Dendritic cell treated with granulocyte-macrophage colony-stimulating factor and Interleukin-4, amounts not matched to agents 40 ng/mL and 50 ng/mL, for 4 days (primary cell): ENCODE data around the gene TTC31.
A peak's percentile ranks its signal among the peaks of the same experiment; 100 is the strongest.

ENCODE experiments used
- H3K27ac Mint-ChIP-seq: one replicate; pipeline ENCODE4 v1.8.0; 2022; ENCODE audit warnings: mild to moderate bottlenecking, mixed read lengths
- H3K27me3 Mint-ChIP-seq: one replicate; pipeline ENCODE4 v1.8.0; 2022; ENCODE audit warnings: mild to moderate bottlenecking, mixed read lengths
- H3K36me3 Mint-ChIP-seq: one replicate; pipeline ENCODE4 v1.8.0; 2022; ENCODE audit warnings: low read depth, mixed read lengths
- H3K4me1 Mint-ChIP-seq: one replicate; pipeline ENCODE4 v1.8.0; 2022; ENCODE audit warnings: low read depth, mixed read lengths
- H3K4me3 Mint-ChIP-seq: one replicate; pipeline ENCODE4 v1.8.0; 2022; ENCODE audit warnings: mild to moderate bottlenecking, moderate library complexity, mixed read lengths
- H3K9me3 Mint-ChIP-seq: one replicate; pipeline ENCODE4 v1.8.0; 2022; ENCODE audit warnings: mixed read lengths
- intact Hi-C: fragments of 100-400 bp; cut with micrococcal nuclease; formaldehyde crosslinking; loops from one replicate; pipeline ENCODE4 v1.15.0; 2022

The TTC31 gene

DNA sequence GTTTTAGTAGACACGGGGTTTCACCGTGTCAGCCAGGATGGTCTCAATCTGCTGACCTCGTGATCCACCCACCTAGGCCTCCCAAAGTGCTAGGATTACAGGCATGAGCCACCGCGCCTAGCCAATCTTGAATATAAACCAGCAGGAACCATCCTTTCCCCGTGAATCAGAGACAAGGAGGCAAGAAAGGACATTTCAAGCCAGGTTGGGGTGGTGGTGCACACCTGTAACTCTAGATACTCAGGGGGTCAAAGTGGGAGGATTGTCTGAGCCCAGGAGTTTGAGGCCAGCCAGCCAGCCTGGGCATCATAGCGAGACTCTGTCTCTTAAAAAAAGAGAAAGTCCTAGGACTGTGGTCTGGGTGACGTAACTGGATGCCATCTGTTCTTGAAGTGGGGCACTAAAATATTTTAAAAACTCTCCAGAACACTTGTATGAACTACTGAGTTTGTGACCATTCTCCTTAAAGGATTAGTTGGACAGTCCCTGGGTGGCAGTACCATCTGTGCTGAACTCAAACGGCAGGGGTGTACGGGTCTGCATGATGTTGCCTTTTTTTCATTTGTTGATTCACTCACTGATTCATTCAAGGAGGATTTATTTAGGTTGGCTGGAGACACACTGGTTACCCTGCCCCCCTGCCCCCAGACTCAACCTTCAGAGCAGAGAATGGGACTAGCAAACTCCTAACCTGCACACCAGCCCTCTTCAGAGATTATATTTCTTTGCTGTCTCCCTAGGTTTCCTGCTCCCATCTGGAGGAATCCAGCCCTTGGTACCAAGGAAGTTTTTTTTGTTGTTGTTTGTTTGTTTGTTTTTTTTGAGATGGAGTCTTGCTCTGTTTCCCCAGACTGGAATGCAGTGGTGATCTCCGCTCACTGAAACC is 28.5 kb downstream of the TTC31 start:
- Mint-ChIP-seq H3K9me3 (no peaks in the 10 kb centered on the region), H3K4me3 (no peak overlapping the region), H3K4me1 (peaks cover 36% of the 10 kb centered on the region), H3K27ac (no peak overlapping the region), H3K36me3 (peaks cover 17% of the 10 kb centered on the region), H3K27me3 (peaks cover 75% of the 10 kb centered on the region)
- intact Hi-C loops, result no loop called here

DNA sequence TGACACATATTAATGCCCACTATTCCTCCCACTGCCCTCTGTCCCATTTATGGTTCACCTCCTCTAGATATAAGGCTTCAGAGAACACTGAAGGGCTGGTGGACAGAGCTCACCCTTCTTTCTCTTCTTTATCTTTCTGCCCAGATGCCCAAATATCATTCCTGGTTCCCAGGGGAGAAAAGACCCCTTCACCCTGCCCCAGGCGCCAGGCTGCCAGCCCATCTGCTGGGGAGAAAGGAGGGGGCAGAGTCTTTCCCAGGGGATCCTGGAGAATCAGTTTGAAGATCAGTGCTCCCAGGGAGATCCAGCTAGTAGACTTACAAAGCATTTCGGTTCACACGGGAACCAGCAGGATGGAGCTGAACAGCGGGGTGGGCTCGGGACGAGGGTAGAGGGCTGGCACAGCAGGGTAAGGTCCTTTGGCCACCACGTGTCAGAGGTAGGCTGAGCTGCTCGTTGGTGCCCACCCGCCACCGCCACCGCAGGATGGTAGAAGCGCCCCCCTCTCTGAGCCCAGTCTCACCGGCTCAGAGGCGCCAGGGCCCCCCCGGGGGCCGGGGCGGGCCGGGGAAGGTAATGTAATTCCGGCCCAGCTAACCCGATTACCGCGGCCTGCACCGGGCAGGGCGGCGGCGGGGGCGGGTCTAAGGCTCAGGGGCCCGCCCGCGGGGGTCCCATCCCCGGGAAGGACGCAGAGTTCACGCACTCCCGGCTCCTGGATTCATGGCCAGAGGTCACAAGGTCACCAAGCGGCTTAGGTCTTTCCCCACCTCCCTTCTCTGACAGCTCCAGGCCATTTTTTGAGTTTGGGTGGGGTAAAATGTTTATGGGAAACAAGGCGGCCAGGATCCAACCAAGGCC is 30.1 kb downstream of the TTC31 start:
- H3K36me3 Mint-ChIP-seq, result peaks cover under 1% of the 10 kb centered on the region
- no peak overlapping the region for H3K4me3 Mint-ChIP-seq
- no peaks in the 10 kb centered on the region for H3K9me3 Mint-ChIP-seq
- no peak overlapping the region for H3K27ac Mint-ChIP-seq
- H3K4me1 Mint-ChIP-seq, result peaks cover 40% of the 10 kb centered on the region
- intact Hi-C loops, result no loop called here
- peaks cover 90% of the 10 kb centered on the region for H3K27me3 Mint-ChIP-seq

- Mint-ChIP-seq H3K4me1 (peaks cover 33% of the 10 kb centered on the region), H3K36me3 (no peaks in the 10 kb centered on the region), H3K27me3 (peaks cover 90% of the 10 kb centered on the region), H3K4me3 (no peak overlapping the region), H3K9me3 (no peaks in the 10 kb centered on the region), H3K27ac (no peak overlapping the region)
- intact Hi-C loops, result no loop called here
Observed at GRCh38 chr2:74513605-74514367, 30.9 kb downstream of the TTC31 start.

DNA sequence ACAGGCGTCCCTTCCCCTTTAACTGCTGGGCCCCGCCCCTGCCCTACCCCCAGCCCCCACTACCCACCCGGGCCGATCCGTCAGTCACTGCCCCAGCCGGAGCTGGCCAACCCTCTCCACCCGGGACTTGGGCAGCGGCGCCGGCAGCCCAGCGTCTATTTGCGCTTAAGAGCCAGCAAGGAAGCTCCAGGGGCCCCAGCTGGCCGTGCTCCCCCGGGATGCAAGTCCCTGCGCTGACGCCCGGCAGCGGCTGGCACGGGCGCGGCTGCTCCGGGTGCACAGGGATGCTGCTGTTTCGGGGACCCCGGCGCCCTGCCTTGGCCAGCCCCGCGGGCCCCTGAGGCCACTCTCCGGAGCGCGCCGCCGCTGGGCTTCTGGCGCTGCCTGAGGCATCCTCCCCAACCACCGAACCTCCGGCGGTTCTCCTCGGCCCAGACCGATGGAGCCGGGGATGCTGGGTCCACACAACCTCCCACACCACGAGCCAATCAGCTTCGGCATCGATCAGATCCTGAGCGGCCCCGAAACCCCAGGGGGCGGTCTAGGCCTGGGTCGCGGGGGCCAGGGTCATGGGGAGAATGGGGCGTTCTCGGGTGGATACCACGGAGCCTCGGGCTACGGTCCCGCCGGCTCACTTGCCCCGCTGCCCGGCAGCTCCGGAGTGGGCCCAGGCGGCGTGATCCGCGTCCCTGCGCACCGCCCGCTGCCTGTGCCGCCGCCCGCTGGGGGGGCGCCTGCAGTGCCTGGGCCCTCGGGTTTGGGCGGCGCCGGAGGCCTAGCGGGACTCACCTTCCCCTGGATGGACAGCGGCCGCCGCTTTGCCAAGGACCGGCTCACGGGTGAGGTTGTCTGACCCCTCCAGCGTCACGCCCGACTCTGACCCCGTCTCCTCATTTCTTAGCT is 31.7 kb downstream of the TTC31 start, which contains the start of gene TLX2:
Gene TLX2 (plus strand): TSS at position 83 of the 903 bp plus-strand sequence. CDS start 357 bp downstream, at position 440.
- Mint-ChIP-seq H3K36me3 (no peaks in the 10 kb centered on the region), H3K9me3 (no peaks in the 10 kb centered on the region), H3K27ac (no peak within 1 kb of the TSS), H3K4me3 (peak within 1 kb of the TSS; percentile 72), H3K4me1 (peaks cover 33% of the 10 kb centered on the region), H3K27me3 (peaks cover 95% of the 10 kb centered on the region)
- intact Hi-C loops, result no loop called here

- Mint-ChIP-seq H3K36me3 (no peaks in the 10 kb centered on the region), H3K4me3 (peak overlapping the region; percentile 72), H3K27ac (no peak overlapping the region), H3K9me3 (no peaks in the 10 kb centered on the region), H3K27me3 (peaks cover 95% of the 10 kb centered on the region), H3K4me1 (peaks cover 33% of the 10 kb centered on the region)
- intact Hi-C loops, result no loop called here
Observed at GRCh38 chr2:74515271-74515980, 32.5 kb downstream of the TTC31 start.

GRCh38 chr2:74515981-74516633 is 33.2 kb downstream of the TTC31 start:
- peaks cover 94% of the 10 kb centered on the region for H3K27me3 Mint-ChIP-seq
- no peaks in the 10 kb centered on the region for H3K36me3 Mint-ChIP-seq
- intact Hi-C loops, result no loop called here
- no peak overlapping the region for H3K27ac Mint-ChIP-seq
- peaks cover 33% of the 10 kb centered on the region for H3K4me1 Mint-ChIP-seq
- no peaks in the 10 kb centered on the region for H3K9me3 Mint-ChIP-seq
- H3K4me3 Mint-ChIP-seq, result peak overlapping the region; percentile 72

DNA sequence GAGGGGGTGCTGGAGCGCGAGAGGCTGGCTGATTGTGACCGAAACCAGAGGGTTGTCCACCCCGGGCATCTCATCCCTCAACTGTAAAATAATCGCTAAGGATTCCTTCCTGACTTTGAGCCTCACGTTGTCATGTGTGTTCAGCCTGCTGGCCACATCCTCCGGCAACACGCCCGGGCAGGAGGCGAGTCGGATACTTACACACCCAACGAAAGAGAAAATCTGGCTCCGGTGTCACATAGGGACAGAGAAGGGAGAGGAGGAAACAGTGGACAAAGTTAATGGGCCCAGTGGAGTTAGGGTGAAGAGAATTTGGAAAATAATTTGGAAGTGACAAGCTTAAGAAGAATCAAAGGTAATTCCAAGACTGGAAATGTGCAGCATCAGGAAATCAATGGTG is 33.8 kb downstream of the TTC31 start:
- peak overlapping the region; percentile 72 for H3K4me3 Mint-ChIP-seq
- intact Hi-C loops, result no loop called here
- H3K36me3 Mint-ChIP-seq, result no peaks in the 10 kb centered on the region
- peaks cover 94% of the 10 kb centered on the region for H3K27me3 Mint-ChIP-seq
- H3K4me1 Mint-ChIP-seq, result peaks cover 33% of the 10 kb centered on the region
- no peaks in the 10 kb centered on the region for H3K9me3 Mint-ChIP-seq
- no peak overlapping the region for H3K27ac Mint-ChIP-seq

- Mint-ChIP-seq H3K4me1 (peaks cover 21% of the 10 kb centered on the region), H3K9me3 (no peaks in the 10 kb centered on the region), H3K4me3 (no peak overlapping the region), H3K36me3 (peaks cover 16% of the 10 kb centered on the region), H3K27me3 (peaks cover 49% of the 10 kb centered on the region), H3K27ac (no peak overlapping the region)
- intact Hi-C loops, result no loop called here
Observed at GRCh38 chr2:74522516-74522915, 39.6 kb downstream of the TTC31 start.

GRCh38 chr2:74524005-74524404 is 41.1 kb downstream of the TTC31 start:
- Mint-ChIP-seq H3K9me3 (no peaks in the 10 kb centered on the region), H3K4me3 (no peak overlapping the region), H3K27me3 (peaks cover 34% of the 10 kb centered on the region), H3K27ac (no peak overlapping the region), H3K36me3 (peaks cover 31% of the 10 kb centered on the region), H3K4me1 (peaks cover 30% of the 10 kb centered on the region)
- intact Hi-C loops, result no loop called here

DNA sequence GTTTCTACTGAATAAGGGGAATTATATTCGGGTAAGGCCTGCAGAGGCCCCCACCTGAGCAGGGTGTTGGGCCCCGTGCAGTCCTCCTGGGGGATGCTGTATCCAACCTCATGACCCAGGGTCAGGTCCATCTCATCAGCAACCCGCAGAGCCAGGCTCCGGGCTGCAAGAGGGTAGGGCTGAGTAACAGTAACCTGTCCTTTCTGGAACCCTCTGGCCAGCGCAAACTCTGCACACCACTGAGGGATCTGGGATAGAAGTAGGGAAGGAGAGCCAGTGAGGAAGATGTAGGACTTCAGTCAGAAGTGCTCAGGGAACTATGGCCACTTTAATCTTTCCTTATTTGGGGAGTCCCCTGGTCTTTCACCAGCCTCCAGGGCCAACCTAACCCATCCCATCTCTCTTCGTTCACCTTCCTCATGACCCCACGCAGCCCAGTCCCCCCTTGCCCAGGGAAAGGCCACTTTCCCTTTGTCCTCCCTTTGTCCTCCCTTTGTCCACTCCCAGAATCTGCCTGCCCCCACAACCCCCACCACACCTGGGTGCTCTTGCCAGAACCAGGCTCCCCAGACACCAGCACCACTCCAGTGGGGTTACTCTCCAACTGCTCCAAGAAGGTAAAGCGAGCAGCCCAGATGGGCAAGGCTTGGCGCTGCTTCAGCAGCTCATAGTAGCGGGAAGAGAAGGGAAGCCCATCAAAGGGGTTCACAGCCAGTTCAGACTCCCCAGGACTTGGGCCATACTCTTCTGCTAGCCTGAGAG is 42.3 kb downstream of the TTC31 start:
- intact Hi-C loops, result no loop called here

DNA sequence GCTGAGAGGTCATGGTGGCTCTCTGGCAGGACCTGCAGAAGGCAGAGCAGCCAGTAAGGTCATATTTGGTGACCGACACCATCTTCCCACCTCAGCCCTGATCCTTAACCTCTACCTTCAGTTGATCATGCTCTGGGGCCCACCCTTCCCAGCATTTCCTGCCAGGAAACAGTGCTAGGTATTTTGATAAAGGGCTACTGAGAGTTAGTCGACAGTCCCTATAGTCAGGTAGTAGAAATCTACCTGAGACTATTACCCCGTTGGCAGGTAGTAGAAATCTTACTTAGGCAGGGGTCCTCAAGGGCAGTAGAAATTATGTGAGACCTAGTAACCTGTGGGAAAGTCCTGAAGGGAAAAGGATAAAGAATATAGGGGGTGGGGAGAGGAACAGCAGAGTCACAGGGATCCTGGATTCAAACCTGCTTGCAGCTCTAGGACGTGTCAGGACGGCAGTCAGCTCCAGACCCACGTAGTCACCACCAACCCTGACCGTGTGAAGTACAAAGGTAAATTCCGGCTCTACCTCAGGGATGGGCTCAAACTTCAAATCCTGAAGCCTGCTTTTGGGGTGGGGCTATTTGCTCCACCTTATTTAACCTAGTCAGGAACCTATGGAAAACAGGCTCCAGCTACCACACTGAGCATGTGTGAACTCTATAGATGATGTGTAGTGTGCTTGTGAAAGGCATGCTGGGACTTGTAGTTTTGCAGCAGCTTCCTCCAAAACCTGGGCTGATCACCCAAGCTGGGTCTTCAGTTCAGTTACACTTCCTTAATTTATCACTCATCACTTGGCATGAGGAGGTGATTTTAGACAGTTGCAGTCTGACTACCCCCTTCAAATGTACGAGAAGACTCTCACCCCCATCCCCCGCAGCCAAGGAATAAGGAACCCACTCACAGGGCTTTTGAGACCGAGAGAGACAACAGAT is 43.1 kb downstream of the TTC31 start, which contains the start of gene DQX1:
Gene DQX1 (minus strand): TSS at position 515 of the 932 bp plus-strand sequence. CDS start 502 bp downstream, at position 13.
- Mint-ChIP-seq H3K27me3 (peaks cover 16% of the 10 kb centered on the region), H3K4me1 (peaks cover 34% of the 10 kb centered on the region), H3K27ac (peak within 1 kb of the TSS; percentile 97), H3K36me3 (peaks cover 40% of the 10 kb centered on the region), H3K9me3 (no peaks in the 10 kb centered on the region), H3K4me3 (no peak within 1 kb of the TSS)
- intact Hi-C loops, result no loop called here

More for the DNA sequence above, 42.3 kb downstream of the TTC31 start:
- Mint-ChIP-seq H3K27me3 (peaks cover 23% of the 10 kb centered on the region), H3K9me3 (no peaks in the 10 kb centered on the region), H3K4me1 (peaks cover 30% of the 10 kb centered on the region), H3K27ac (no peak overlapping the region), H3K4me3 (no peak overlapping the region), H3K36me3 (peaks cover 36% of the 10 kb centered on the region)
